Naive thymus-derived CD8-positive, alpha-beta T cell (primary cell): Measurements from ENCODE around the gene PHTF2. TPM values are rescaled to one million over a fixed set of nuclear protein-coding genes. Genes with fewer than 3 reads are reported as not detected.

Source experiments
- ATAC-seq, 2 donors: fragments of 150-1000 bp; cut with Tn5 transposase in 1 of 2; sonication (Bioruptor Pico), chemical (Tn5 transposase) in 1 of 2; 1 replicate in 1 of 2; 2 replicates in 1 of 2; pipeline ENCODE4 v1.10.0; 2021; ENCODE audit warnings: mild to moderate bottlenecking in 2 of 2, moderate library complexity in 2 of 2
- POLR2A ChIA-PET: fragments of 350-600 bp; sonication (Branson Sonifier 250); formaldehyde crosslinking; loops from one replicate; lab custom pipeline; 2021; ENCODE audit warnings: antibody characterized with exemption; lab: Charles Lee
- DNase-seq, 10 donors: peaks; one replicate each; pipeline versions ENCODE4 v3.0.0 to v3.0.0-alpha.2; 2020 to 2022
- H3K27ac Mint-ChIP-seq, 10 donors: one replicate each; pipeline ENCODE4 v1.8.0; 2020 to 2022; ENCODE audit warnings: mild to moderate bottlenecking in 10 of 10, mixed read lengths in 10 of 10, moderate library complexity in 4 of 10, inconsistent platforms in 1 of 10
- H3K27me3 Mint-ChIP-seq, 5 donors: one replicate each; pipeline ENCODE4 v1.8.0; 2021 to 2022; ENCODE audit warnings: mixed read lengths in 5 of 5
- H3K36me3 Mint-ChIP-seq, 3 donors: one replicate each; pipeline ENCODE4 v1.8.0; 2020 to 2022; ENCODE audit warnings: mixed read lengths in 3 of 3, mild to moderate bottlenecking in 2 of 3, inconsistent platforms in 1 of 3
- H3K4me1 Mint-ChIP-seq, 4 donors: one replicate each; pipeline ENCODE4 v1.8.0; 2021 to 2022; ENCODE audit warnings: mixed read lengths in 4 of 4
- H3K4me3 Mint-ChIP-seq, 10 donors: one replicate each; pipeline ENCODE4 v1.8.0; 2020 to 2022; ENCODE audit warnings: mild to moderate bottlenecking in 10 of 10, mixed read lengths in 10 of 10, moderate library complexity in 6 of 10, inconsistent platforms in 1 of 10
- H3K9me3 Mint-ChIP-seq, 9 donors: one replicate each; pipeline ENCODE4 v1.8.0; 2020 to 2022; ENCODE audit warnings: mixed read lengths in 9 of 9, mild to moderate bottlenecking in 3 of 9, inconsistent platforms in 1 of 9, moderate library complexity in 1 of 9
- polyA plus RNA-seq, 3 donors: library from polyadenylated mRNA; unstranded; fragments of 300-500 nt; fragmentation: Illumina TruSeq; gene quantifications; one replicate each; pipeline ENCODE4 v1.2.3, GENCODE V29; 2021
- total RNA-seq, 8 experiments: library from RNA in 2 of 8; stranded (reverse) in 2 of 8; gene quantifications; one replicate each; pipeline ENCODE4 v1.2.3 and lab custom pipeline; 2021 to 2026

PHTF2 gene
- total and polyA plus RNA-seq, 5 experiments from 2014 or later, result 4.5 to 14.8 (median 4.9) TPM

GRCh38 chr7:77967429-77967828 lies 168.9 kb downstream of the PHTF2 start:
- POLR2A ChIA-PET, result no interaction called here
- Mint-ChIP-seq H3K36me3 (peaks cover 0 to 7% (median 3%) of the 10 kb centered on the region in 3 donors), H3K27ac (no peak overlapping the region), H3K27me3 (no peaks in the 10 kb centered on the region), H3K4me1 (no peaks in the 10 kb centered on the region), H3K9me3 (peaks cover 0 to 2% (median 0%) of the 10 kb centered on the region in 9 donors), H3K4me3 (no peak overlapping the region)
- ATAC-seq, result no peak
- DNase-seq, result no peak

- no peak overlapping the region for H3K4me3 Mint-ChIP-seq
- no peaks in the 10 kb centered on the region for H3K27me3 Mint-ChIP-seq
- POLR2A ChIA-PET, result no interaction called here
- DNase-seq, result no peak
- peaks cover 0 to 4% (median 0%) of the 10 kb centered on the region in 4 donors for H3K4me1 Mint-ChIP-seq
- H3K36me3 Mint-ChIP-seq, result peaks cover 0 to 3% (median 0%) of the 10 kb centered on the region in 3 donors
- peaks cover 0 to 2% (median 0%) of the 10 kb centered on the region in 9 donors for H3K9me3 Mint-ChIP-seq
- H3K27ac Mint-ChIP-seq, result no peak overlapping the region
- no peak for ATAC-seq
Measured at GRCh38 chr7:77971726-77972125, 173.2 kb downstream of the PHTF2 start.

- no peak for DNase-seq
- ATAC-seq, result no peak
- H3K4me1 Mint-ChIP-seq, result peaks cover 0 to 4% (median 0%) of the 10 kb centered on the region in 4 donors
- peaks cover 0 to 4% (median 0%) of the 10 kb centered on the region in 5 donors for H3K27me3 Mint-ChIP-seq
- H3K4me3 Mint-ChIP-seq, result no peak overlapping the region
- no peaks in the 10 kb centered on the region for H3K36me3 Mint-ChIP-seq
- no peaks in the 10 kb centered on the region for H3K9me3 Mint-ChIP-seq
- H3K27ac Mint-ChIP-seq, result peak overlapping the region in 1 of 10 donors; percentile 31
- POLR2A ChIA-PET, result interaction anchor here (0.6 kb wide), 1 partner anchor 135 kb away, joined by 3 read pairs; no protein-coding TSS in a partner anchor
Measured at GRCh38 chr7:77975672-77976480, 177.3 kb downstream of the PHTF2 start.

GRCh38 chr7:77979219-77979618 lies 180.6 kb downstream of the PHTF2 start:
- Mint-ChIP-seq H3K4me1 (peaks cover 0 to 4% (median 0%) of the 10 kb centered on the region in 4 donors), H3K4me3 (no peak overlapping the region), H3K36me3 (no peaks in the 10 kb centered on the region), H3K27ac (no peak overlapping the region), H3K9me3 (no peaks in the 10 kb centered on the region), H3K27me3 (peaks cover 0 to 8% (median 4%) of the 10 kb centered on the region in 5 donors)
- POLR2A ChIA-PET, result no interaction called here
- ATAC-seq, result no peak
- no peak for DNase-seq

- ATAC-seq (no peak), DNase-seq (no peak)
Measured at GRCh38 chr7:77980087-77980713, 181.6 kb downstream of the PHTF2 start.

GRCh38 chr7:77982926-77983550 lies 184.5 kb downstream of the PHTF2 start:
- DNase-seq (no peak), ATAC-seq (no peak)
- H3K27me3 Mint-ChIP-seq, result peaks cover 0 to 8% (median 4%) of the 10 kb centered on the region in 5 donors
- H3K27ac Mint-ChIP-seq, result no peak overlapping the region
- no peaks in the 10 kb centered on the region for H3K4me1 Mint-ChIP-seq
- H3K4me3 Mint-ChIP-seq, result no peak overlapping the region
- H3K36me3 Mint-ChIP-seq, result no peaks in the 10 kb centered on the region
- no peaks in the 10 kb centered on the region for H3K9me3 Mint-ChIP-seq
- POLR2A ChIA-PET, result no interaction called here

More at GRCh38 chr7:77980087-77980713, 181.6 kb downstream of the PHTF2 start:
- POLR2A ChIA-PET, result no interaction called here
- no peaks in the 10 kb centered on the region for H3K36me3 Mint-ChIP-seq
- H3K4me1 Mint-ChIP-seq, result peaks cover 0 to 4% (median 0%) of the 10 kb centered on the region in 4 donors
- H3K27me3 Mint-ChIP-seq, result peaks cover 0 to 8% (median 4%) of the 10 kb centered on the region in 5 donors
- no peak overlapping the region for H3K27ac Mint-ChIP-seq
- no peak overlapping the region for H3K4me3 Mint-ChIP-seq
- H3K9me3 Mint-ChIP-seq, result no peaks in the 10 kb centered on the region

GRCh38 chr7:77983973-77984372 lies 185.4 kb downstream of the PHTF2 start:
- POLR2A ChIA-PET, result no interaction called here
- H3K36me3 Mint-ChIP-seq, result no peaks in the 10 kb centered on the region
- no peak for ATAC-seq
- no peak for DNase-seq
- no peaks in the 10 kb centered on the region for H3K9me3 Mint-ChIP-seq
- H3K4me1 Mint-ChIP-seq, result no peaks in the 10 kb centered on the region
- H3K27me3 Mint-ChIP-seq, result peaks cover 0 to 8% (median 4%) of the 10 kb centered on the region in 5 donors
- no peak overlapping the region for H3K27ac Mint-ChIP-seq
- H3K4me3 Mint-ChIP-seq, result no peak overlapping the region

- ATAC-seq, result no peak
- Mint-ChIP-seq H3K4me1 (no peaks in the 10 kb centered on the region), H3K27ac (no peak overlapping the region), H3K9me3 (no peaks in the 10 kb centered on the region), H3K27me3 (peaks cover 0 to 8% (median 4%) of the 10 kb centered on the region in 5 donors), H3K4me3 (no peak overlapping the region), H3K36me3 (no peaks in the 10 kb centered on the region)
- POLR2A ChIA-PET, result no interaction called here
- DNase-seq, result no peak
Measured at GRCh38 chr7:77985232-77985973, 186.8 kb downstream of the PHTF2 start.

- Mint-ChIP-seq H3K36me3 (no peaks in the 10 kb centered on the region), H3K9me3 (no peaks in the 10 kb centered on the region), H3K27ac (no peak overlapping the region), H3K4me3 (no peak overlapping the region), H3K27me3 (peaks cover 3 to 8% (median 5%) of the 10 kb centered on the region in 5 donors), H3K4me1 (no peaks in the 10 kb centered on the region)
- no peak for DNase-seq
- ATAC-seq, result no peak
- POLR2A ChIA-PET, result no interaction called here
Measured at GRCh38 chr7:77985974-77986339, 187.4 kb downstream of the PHTF2 start.

GRCh38 chr7:77989981-77990566 lies 191.5 kb downstream of the PHTF2 start:
- DNase-seq (peak in 1 of 10 donors; percentile 1), ATAC-seq (no peak)
- POLR2A ChIA-PET, result no interaction called here
- Mint-ChIP-seq H3K4me3 (no peak overlapping the region), H3K9me3 (no peaks in the 10 kb centered on the region), H3K36me3 (no peaks in the 10 kb centered on the region), H3K4me1 (no peaks in the 10 kb centered on the region), H3K27ac (no peak overlapping the region), H3K27me3 (peaks cover 0 to 15% (median 6%) of the 10 kb centered on the region in 5 donors)

GRCh38 chr7:77991656-77992055 lies 193.1 kb downstream of the PHTF2 start:
- no peak overlapping the region for H3K27ac Mint-ChIP-seq
- H3K4me1 Mint-ChIP-seq, result no peaks in the 10 kb centered on the region
- POLR2A ChIA-PET, result no interaction called here
- peaks cover 0 to 15% (median 6%) of the 10 kb centered on the region in 5 donors for H3K27me3 Mint-ChIP-seq
- H3K9me3 Mint-ChIP-seq, result no peaks in the 10 kb centered on the region
- no peaks in the 10 kb centered on the region for H3K36me3 Mint-ChIP-seq
- no peak overlapping the region for H3K4me3 Mint-ChIP-seq
- ATAC-seq (no peak), DNase-seq (no peak)

- DNase-seq, result no peak
- H3K27ac Mint-ChIP-seq, result no peak overlapping the region
- H3K36me3 Mint-ChIP-seq, result no peaks in the 10 kb centered on the region
- POLR2A ChIA-PET, result no interaction called here
- no peak for ATAC-seq
- peaks cover 0 to 15% (median 7%) of the 10 kb centered on the region in 5 donors for H3K27me3 Mint-ChIP-seq
- no peaks in the 10 kb centered on the region for H3K4me1 Mint-ChIP-seq
- no peak overlapping the region for H3K4me3 Mint-ChIP-seq
- H3K9me3 Mint-ChIP-seq, result no peaks in the 10 kb centered on the region
Measured at GRCh38 chr7:77993838-77994237, 195.3 kb downstream of the PHTF2 start.
